GM18868 (cell line): Measurements from ENCODE around the gene CLSTN2.

ENCODE experiments used
- ATAC-seq: cut with Tn5 transposase; IDR thresholded peaks from one replicate; pipeline ENCODE4 v1.9.1; 2021; ENCODE audit warnings: mild to moderate bottlenecking, moderate library complexity; ENCODE audit not compliant: unreplicated experiment

The CLSTN2 gene

DNA sequence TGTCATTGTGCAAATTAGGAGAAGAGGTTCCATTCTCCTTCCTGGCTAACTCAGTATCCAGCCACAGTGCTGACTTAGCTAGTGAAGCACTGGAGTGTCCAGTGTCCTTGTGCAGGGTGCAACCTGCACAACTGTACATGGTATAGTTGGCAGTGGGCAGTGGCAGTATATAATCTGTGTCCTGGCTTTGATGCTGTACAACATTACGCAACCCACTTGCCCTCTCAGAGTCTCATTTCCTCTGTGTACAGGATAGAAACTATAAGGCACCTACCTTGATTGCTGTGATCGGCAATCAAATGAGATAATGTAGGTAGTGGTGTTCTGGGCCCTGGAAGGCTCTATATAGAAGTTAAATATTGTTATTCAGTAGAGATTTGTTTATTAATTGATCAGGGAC is 333.6 kb downstream of the CLSTN2 start:
- no peak for ATAC-seq

DNA sequence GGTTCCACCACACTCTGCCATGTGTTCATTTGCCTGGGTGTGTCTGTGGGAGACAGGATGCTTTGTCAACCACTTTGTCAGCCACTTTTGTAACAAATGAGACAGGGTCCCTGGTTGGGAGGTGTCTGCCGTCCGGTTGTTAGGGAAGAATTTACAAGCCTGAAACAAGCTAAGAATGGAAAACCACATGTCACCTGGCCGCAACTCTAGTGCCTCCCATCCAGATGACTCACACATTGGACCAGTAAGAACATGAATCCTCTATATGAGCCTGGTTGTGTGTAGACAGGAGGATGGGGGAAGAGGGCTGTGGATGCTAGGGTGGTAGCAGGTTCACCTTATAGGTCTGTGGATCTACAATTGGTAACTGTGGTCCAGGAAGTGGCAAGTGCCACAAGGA is 335.3 kb downstream of the CLSTN2 start:
- ATAC-seq, result no peak

DNA sequence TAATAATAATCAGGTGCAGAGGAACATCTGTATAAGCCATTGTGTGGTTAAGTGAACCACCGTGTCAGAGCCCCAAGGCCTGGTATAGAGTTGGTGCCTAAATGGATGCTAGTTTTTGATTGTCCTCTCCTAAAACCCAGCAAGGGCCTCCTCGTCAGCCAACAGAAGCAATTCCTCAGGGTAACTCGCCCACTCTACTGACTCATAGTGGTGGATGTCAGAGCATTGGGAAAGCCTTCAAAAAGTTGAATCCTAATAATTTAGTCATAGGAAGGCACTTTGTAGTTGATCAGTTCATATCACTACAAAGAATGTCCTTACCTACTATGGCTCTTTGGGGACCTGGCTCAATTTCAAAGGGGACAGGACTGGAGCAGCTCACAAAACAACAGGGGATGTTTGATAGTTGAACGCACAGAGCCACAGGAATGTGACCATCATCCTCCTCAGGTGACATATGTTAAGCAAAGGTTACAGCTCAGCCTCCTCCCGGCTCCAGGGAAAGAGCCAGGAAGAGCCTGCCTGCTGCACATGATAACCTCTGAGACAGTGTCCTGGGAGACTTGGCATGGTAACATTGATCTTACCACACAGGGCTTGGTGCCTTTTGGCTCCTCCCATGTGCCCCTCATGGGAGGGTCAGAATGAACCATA is 338.7 kb downstream of the CLSTN2 start:
- ATAC-seq, result no peak

GRCh38 chr3:140274429-140274828 is 339.4 kb downstream of the CLSTN2 start:
- ATAC-seq, result no peak

DNA sequence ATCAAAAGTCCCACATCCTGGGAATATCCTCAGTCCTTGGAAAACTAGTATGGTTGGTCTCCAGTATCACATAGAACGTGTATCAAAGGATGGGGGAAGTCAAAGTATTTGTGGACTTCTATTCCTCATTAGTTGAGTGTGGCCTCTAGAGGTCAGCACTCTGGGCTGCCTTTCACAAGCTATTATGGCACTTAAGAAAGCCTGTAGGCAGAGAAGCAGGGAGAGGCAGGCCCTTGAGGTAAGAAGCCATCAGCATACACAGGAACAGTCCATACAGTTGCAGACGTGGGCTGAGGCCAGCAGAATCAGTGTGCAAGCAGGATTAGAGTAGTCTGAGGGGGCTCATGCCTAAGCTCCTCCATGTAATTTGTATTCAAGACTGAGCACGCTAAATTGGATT is 341.7 kb downstream of the CLSTN2 start:
- no peak for ATAC-seq

- no peak for ATAC-seq
Measured at GRCh38 chr3:140277886-140278285, 342.9 kb downstream of the CLSTN2 start.

GRCh38 chr3:140284372-140284771 is 349.4 kb downstream of the CLSTN2 start:
- no peak for ATAC-seq

GRCh38 chr3:140285380-140285779 is 350.4 kb downstream of the CLSTN2 start:
- no peak for ATAC-seq

GRCh38 chr3:140288595-140288994 is 353.6 kb downstream of the CLSTN2 start:
- ATAC-seq, result no peak

GRCh38 chr3:140290105-140290504 is 355.1 kb downstream of the CLSTN2 start:
- no peak for ATAC-seq

DNA sequence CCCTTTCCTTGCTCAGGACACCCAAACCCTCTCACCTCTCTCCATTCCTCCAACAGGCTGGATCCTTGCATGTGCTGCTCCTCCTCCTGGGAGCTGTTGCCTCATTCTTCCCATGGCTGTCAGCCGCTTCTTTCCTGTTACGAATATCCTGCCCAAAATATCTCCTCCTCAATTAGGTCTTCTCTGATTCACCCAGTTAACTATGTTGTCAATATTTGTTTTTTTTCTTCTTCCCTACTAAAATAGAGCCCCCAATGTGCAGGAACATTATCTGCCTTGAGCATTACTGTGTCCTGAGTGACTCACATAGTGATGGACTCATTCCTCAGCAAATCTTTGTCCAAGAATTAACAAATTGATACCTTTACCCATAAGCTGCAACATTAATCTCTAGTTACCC is 357.2 kb downstream of the CLSTN2 start:
- no peak for ATAC-seq

GRCh38 chr3:140292684-140293083 is 357.7 kb downstream of the CLSTN2 start:
- no peak for ATAC-seq

DNA sequence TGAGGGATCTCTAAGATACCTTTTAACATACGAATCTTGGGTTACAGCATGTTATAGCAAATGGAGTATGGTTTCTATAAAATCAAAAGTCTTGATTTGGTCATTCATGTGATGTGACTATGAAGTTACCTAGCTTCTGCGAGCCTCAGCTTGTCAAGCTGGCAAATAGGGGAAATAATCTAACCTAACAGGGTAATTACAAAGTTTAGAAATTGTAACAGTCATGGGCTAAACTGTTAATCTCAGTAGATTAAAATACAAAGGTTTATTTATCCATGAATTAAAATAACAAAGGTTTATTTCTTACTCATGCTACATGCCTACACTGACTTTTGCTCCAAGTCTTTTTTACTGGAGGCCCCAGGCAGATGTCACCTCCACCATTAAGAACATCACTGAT is 359.1 kb downstream of the CLSTN2 start:
- no peak for ATAC-seq

- ATAC-seq, result no peak
Measured at GRCh38 chr3:140296796-140297352, 361.9 kb downstream of the CLSTN2 start.

- no peak for ATAC-seq
Measured at GRCh38 chr3:140298043-140298442, 363.1 kb downstream of the CLSTN2 start.

DNA sequence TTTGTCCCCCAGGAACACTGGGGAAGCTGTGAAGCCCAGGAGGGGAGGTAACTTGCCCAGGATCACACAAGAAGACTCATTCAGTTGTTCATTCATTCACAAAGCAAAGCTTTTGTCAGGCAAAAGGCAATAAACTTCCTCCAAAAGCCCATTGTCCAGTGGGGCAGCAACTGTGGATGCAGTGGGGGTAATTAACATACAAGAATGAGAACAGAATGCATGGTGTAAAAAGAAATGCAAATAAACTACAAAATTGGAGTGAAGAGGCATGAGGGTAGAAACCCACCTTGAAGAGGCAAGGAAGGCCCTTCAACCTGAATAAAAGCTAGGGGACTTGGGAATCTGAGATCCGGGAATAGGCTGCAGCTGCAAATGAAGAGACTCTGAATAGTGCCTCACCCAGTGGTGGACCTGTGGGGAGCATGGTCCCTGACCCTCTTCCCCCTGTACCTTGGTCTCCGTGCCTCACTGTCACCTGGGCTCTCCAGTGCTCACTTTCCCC is 363.6 kb downstream of the CLSTN2 start:
- ATAC-seq, result no peak

- ATAC-seq, result no peak
Measured at GRCh38 chr3:140303875-140304274, 368.9 kb downstream of the CLSTN2 start.

DNA sequence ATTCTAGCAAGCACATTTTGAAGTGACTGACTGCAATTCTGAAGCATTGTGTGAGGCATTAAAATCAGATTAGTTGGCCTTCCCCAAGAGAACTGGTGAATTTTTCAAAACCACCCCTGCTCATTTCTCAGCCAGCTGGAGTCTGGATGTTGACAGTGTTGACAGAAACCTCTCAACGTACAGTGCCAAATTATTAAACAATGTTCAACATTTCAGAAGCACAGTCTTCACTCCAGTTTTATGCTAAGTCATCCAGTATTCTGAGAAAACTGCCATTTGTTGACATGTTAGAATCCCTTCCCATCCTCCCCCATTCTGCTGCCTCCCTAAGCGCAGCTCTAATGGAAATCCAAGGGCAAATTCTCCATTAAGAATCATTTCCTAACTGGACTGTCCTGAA is 373.6 kb downstream of the CLSTN2 start:
- ATAC-seq, result no peak

- no peak for ATAC-seq
Measured at GRCh38 chr3:140311428-140311827, 376.4 kb downstream of the CLSTN2 start.

DNA sequence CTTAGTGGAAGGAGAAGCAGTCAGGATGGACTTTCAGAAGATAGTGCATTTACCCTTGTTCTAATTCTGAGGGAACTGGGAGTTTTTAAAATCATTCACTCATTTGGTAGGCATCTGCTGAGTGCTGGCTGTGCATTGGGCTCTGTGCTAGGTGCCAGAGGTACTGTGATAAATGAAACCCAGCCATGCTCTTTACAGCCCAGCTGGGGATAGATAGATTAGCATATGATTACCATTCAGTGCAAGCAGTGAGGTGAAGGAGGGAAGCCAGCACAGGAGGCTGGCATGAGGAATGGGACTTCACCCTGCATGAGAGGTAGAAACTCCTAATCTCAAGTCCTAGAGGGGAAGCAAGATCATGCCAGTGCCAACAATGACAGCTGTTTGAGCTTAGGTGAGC is 381.0 kb downstream of the CLSTN2 start:
- ATAC-seq, result no peak

DNA sequence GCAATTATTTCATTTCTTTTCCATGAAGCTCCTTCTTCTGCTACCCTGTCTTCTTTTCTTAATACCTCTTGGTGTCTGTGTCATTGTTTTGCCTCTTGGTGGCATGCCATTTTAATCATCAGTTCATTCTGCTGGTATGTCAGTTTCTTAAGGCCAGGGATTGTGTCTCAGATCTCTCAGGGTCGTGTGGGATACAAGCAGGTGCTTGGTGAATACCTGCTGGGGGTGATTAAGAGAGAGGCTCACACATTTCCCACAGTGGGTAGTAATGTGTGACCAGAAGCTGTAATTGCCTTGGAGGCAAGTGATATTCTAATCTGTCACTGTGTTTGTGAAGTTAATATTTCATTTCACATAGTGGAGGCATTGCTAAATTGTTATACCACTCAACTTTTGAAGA is 381.5 kb downstream of the CLSTN2 start:
- ATAC-seq, result no peak

- ATAC-seq, result no peak
Measured at GRCh38 chr3:140316868-140317400, 381.9 kb downstream of the CLSTN2 start.

- ATAC-seq, result no peak
Measured at GRCh38 chr3:140319739-140320138, 384.8 kb downstream of the CLSTN2 start.
